ENCODE measurements around the gene PARD3B.

DNA sequence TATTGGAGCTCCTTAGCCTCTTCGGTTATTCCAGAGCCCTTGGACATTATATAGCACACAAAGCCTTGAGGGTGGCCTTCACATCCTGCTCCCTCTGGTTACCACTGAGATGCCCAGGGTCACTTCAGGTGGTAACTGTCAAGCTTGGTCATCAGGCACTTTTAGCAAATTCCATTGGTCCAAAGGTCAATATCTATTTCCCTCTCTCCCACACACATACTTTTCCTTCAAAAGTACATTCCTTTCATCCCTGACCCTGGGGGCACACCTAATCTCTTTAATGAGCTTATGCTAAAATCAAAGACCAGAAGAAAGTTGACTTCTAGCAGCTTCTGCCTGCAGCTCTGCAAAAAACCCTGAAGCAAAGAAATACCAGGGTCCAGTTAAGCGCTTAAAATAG is 965.1 kb downstream of the PARD3B start:
- TF ChIP-seq POLR2A (IDR thresholded peaks at IDR 0.05; ENCODE audit: low read length) (no peak), GATA1 (IDR thresholded peaks at IDR 0.05; ENCODE audit: low read depth, low read length) (no peak)

All from erythroblast (primary cell).